ENCODE measurements around the gene MARCHF10.
"Not testable (repeated sequence)": the region's sequence is repeated elsewhere in the genome, so short reads cannot be mapped to it uniquely, and the experiment has no call there.

The MARCHF10 gene

GRCh38 chr17:62693616-62694409 is 114.3 kb downstream of the MARCHF10 start:
- no peak for DNase-seq

GRCh38 chr17:62692721-62693431 is 115.2 kb downstream of the MARCHF10 start:
- no peak for DNase-seq

- DNase-seq: no peak
Observed at GRCh38 chr17:62692159-62692651, 115.9 kb downstream of the MARCHF10 start.

GRCh38 chr17:62691589-62691915 is 116.6 kb downstream of the MARCHF10 start:
- DNase-seq: not testable (repeated sequence)

GRCh38 chr17:62690168-62690897 is 117.8 kb downstream of the MARCHF10 start:
- DNase-seq: no peak

- DNase-seq: no peak
Observed at GRCh38 chr17:62689441-62690167, 118.5 kb downstream of the MARCHF10 start.

GRCh38 chr17:62688398-62689160 is 119.5 kb downstream of the MARCHF10 start:
- DNase-seq: no peak

- no peak for DNase-seq
Observed at GRCh38 chr17:62687997-62688396, 120.1 kb downstream of the MARCHF10 start.

GRCh38 chr17:62684179-62684578 is 123.9 kb downstream of the MARCHF10 start:
- DNase-seq: no peak

GRCh38 chr17:62681939-62682381 is 126.2 kb downstream of the MARCHF10 start:
- DNase-seq: no peak

GRCh38 chr17:62681061-62681938 is 126.8 kb downstream of the MARCHF10 start:
- no peak for DNase-seq

GRCh38 chr17:62680541-62681052 is 127.5 kb downstream of the MARCHF10 start:
- no peak for DNase-seq

GRCh38 chr17:62679866-62680377 is 128.2 kb downstream of the MARCHF10 start:
- DNase-seq: no peak

- no peak for DNase-seq
Observed at GRCh38 chr17:62678214-62678919, 129.7 kb downstream of the MARCHF10 start.

GRCh38 chr17:62676952-62677596 is 131.0 kb downstream of the MARCHF10 start:
- DNase-seq: no peak

GRCh38 chr17:62676231-62676943 is 131.7 kb downstream of the MARCHF10 start:
- no peak for DNase-seq

GRCh38 chr17:62675701-62676100 is 132.4 kb downstream of the MARCHF10 start:
- DNase-seq: no peak

GRCh38 chr17:62675260-62675659 is 132.9 kb downstream of the MARCHF10 start:
- no peak for DNase-seq

GRCh38 chr17:62674841-62675240 is 133.3 kb downstream of the MARCHF10 start:
- DNase-seq: no peak
